ENCODE results near the gene LTBP3. TPM values are rescaled to one million over a fixed set of nuclear protein-coding genes. Genes with fewer than 3 reads are reported as not detected.

Gene LTBP3
- polyA plus RNA-seq, 1 experiment, result 25.3 TPM

DNA sequence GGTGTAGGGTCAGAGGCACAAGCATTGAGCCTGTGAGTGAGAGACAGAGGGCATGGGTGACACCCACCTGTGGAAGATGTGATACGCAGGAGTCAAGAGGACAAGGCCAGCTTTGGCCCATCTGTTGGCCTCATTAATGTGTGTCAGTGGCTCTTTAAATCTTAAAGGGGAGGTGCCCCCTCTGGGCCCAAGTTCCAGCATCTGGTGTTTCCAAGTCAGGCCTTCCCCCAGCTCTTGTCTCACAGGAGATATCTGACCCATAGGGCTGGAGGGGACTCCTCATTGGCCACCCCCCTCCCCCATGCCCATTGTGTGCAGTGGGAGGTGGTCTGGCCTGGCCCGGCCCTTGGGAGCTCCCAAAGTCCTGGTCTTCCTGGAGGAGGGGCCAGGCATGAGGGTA lies 28.5 kb upstream of the LTBP3 start:
- DNase-seq (ENCODE audit: low read depth, low spot score), result no peak
- TF ChIP-seq, protein P1, sequence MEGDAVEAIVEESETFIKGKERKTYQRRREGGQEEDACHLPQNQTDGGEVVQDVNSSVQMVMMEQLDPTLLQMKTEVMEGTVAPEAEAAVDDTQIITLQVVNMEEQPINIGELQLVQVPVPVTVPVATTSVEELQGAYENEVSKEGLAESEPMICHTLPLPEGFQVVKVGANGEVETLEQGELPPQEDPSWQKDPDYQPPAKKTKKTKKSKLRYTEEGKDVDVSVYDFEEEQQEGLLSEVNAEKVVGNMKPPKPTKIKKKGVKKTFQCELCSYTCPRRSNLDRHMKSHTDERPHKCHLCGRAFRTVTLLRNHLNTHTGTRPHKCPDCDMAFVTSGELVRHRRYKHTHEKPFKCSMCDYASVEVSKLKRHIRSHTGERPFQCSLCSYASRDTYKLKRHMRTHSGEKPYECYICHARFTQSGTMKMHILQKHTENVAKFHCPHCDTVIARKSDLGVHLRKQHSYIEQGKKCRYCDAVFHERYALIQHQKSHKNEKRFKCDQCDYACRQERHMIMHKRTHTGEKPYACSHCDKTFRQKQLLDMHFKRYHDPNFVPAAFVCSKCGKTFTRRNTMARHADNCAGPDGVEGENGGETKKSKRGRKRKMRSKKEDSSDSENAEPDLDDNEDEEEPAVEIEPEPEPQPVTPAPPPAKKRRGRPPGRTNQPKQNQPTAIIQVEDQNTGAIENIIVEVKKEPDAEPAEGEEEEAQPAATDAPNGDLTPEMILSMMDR (IDR thresholded peaks at IDR 0.05; ENCODE audit: low read depth, low read length), result no peak
- Histone ChIP-seq H3K27ac (ENCODE audit: low read depth, low read length) (no peak overlapping the region), H3K4me3 (ENCODE audit: low read depth, low read length) (no peak overlapping the region), H3K9me3 (ENCODE audit: control insufficient read depth, insufficient read depth, low read length) (no peaks in the 10 kb centered on the region), H3K27me3 (ENCODE audit: control insufficient read depth, insufficient read depth, low read length) (no peaks in the 10 kb centered on the region)
- ChIA-PET POLR2A (interaction anchor here (0.8 to 1.1 kb wide), 2 partner anchors 78 to 164 kb away, joined by 3 to 6 read pairs; partner anchors contain the start of gene NEAT1), CTCF (interaction anchor here (1.1 to 1.2 kb wide), 2 partner anchors 45 to 171 kb away, joined by 3 to 5 read pairs; no protein-coding TSS in a partner anchor)

DNA sequence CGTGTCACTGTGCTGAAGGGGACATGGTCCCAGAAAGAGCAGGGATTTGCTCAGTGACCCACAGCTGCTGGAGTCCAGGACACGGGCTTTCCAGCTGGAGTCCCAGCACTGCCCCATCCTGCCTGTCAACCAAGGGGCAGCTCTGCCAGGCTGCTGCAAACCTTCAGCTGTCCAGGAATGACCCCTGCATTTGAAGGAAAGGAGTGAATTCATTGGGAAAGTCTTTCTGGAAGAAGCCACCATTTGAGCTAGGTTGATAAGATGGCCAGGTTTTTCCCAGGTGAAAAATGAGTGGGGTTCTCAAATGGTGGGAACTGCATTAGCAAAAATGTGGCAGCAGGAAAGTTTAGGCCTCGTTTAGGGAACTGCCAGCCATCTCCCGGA lies 28.1 kb upstream of the LTBP3 start:
- Histone ChIP-seq H3K27me3 (ENCODE audit: control insufficient read depth, insufficient read depth, low read length) (no peaks in the 10 kb centered on the region), H3K9me3 (ENCODE audit: control insufficient read depth, insufficient read depth, low read length) (no peaks in the 10 kb centered on the region), H3K27ac (ENCODE audit: low read depth, low read length) (peak overlapping the region; percentile 21), H3K4me3 (ENCODE audit: low read depth, low read length) (no peak overlapping the region)
- POLR2A ChIA-PET, result interaction anchor here (1.1 kb wide), 1 partner anchor 164 kb away, joined by 6 read pairs; the partner anchor contains the start of gene NEAT1
- TF ChIP-seq, protein P1 (IDR thresholded peaks at IDR 0.05; ENCODE audit: low read depth, low read length), result no peak
- no peak for DNase-seq (ENCODE audit: low read depth, low spot score)
- CTCF ChIA-PET, result interaction anchor here (1.0 to 1.2 kb wide), 3 partner anchors 8 to 170 kb away, joined by 3 to 5 read pairs (median 4); no protein-coding TSS in a partner anchor

DNA sequence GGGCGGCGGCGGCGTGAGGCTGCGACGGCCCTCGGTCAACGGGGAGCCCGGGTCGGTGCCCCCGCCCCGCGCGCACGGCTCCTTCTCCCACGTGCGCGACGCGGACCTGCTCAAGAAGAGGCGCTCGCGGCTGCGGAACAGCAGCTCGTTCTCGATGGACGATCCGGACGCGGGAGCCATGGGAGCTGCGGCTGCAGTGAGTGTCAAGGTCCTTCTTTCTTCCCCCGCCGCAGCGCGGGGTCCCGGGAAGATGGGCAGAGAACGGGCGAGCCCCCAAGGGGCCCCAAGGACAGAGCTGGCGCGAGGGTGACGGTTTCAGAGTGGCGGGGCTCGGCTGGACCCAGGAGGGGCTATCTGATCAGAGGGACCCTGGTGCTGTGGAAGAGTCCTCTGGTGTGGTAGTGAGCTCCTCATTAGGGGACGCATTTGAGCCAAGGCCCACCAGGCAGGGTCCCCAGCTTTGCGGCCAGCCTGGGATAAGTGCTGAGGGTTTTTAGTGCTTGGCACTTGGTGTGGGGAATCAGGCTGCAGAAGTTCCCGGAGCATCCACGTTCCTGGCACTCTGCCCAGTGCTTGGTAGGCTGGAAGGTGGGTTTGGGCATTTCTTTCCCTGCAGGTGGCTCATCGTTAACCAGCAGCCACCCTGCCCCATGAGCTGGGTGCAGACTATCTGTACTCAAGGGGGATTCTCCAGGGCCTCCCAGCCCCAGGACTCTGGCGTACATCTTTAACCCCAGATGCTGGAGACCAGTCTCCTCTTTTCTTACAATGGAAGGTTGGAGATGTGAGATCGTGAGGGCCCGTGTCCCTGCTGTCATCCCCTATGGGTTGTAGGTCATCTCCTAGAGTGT lies 27.5 kb upstream of the LTBP3 start:
- Histone ChIP-seq H3K9me3 (ENCODE audit: control insufficient read depth, insufficient read depth, low read length) (no peaks in the 10 kb centered on the region), H3K27me3 (ENCODE audit: control insufficient read depth, insufficient read depth, low read length) (no peaks in the 10 kb centered on the region), H3K4me3 (ENCODE audit: low read depth, low read length) (no peak overlapping the region), H3K27ac (ENCODE audit: low read depth, low read length) (no peak overlapping the region)
- ChIA-PET CTCF (interaction anchor here (0.5 to 1.2 kb wide), 3 partner anchors 9 to 483 kb away, joined by 3 to 4 read pairs (median 3); no protein-coding TSS in a partner anchor), POLR2A (no interaction called here)
- TF ChIP-seq, protein P1 (IDR thresholded peaks at IDR 0.05; ENCODE audit: low read depth, low read length), result no peak
- no peak for DNase-seq (ENCODE audit: low read depth, low spot score)

DNA sequence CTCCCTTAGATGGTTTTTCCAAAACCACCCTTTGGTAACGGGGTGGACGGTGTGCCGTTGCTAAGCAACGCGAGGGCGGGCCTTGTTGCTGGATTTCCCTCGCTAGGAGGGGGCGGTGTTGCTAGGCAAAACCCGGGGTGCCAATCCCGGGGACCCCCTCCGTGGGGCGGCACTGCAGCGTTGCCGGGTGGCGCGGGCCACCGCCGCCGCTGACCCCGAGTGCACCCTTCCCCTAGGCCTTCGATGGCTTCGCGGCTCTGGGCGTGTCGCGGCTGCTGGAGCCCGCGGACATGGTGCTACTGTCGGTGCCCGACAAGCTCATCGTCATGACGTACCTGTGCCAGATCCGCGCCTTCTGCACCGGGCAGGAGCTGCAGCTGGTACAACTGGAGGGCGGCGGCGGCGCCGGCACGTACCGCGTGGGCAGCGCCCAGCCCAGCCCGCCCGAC lies 26.6 kb upstream of the LTBP3 start:
- Histone ChIP-seq H3K27ac (ENCODE audit: low read depth, low read length) (no peak overlapping the region), H3K27me3 (ENCODE audit: control insufficient read depth, insufficient read depth, low read length) (no peaks in the 10 kb centered on the region), H3K4me3 (ENCODE audit: low read depth, low read length) (no peak overlapping the region), H3K9me3 (ENCODE audit: control insufficient read depth, insufficient read depth, low read length) (no peaks in the 10 kb centered on the region)
- TF ChIP-seq, protein P1 (IDR thresholded peaks at IDR 0.05; ENCODE audit: low read depth, low read length), result no peak
- POLR2A ChIA-PET, result no interaction called here
- DNase-seq (ENCODE audit: low read depth, low spot score), result no peak
- CTCF ChIA-PET, result interaction anchor here (0.5 to 1.5 kb wide), 2 partner anchors 9 to 483 kb away, joined by 3 to 9 read pairs; no protein-coding TSS in a partner anchor

DNA sequence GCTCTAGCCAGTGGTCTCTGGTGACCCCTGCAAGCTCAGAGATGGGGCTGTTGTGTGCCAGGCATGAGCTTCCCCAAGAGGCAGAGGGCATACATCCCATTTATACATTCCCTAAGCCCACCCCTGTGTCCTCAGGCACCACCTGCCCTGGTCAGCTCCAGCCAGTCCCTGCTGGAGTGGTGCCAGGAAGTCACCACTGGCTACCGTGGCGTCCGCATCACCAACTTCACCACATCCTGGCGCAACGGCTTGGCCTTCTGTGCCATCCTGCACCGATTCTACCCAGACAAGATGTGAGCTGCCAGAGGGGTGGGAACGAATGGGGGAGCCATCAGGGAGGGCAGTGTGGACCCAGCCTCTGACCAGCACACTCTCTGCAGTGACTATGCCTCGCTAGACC lies 25.9 kb upstream of the LTBP3 start:
- Histone ChIP-seq H3K4me3 (ENCODE audit: low read depth, low read length) (no peak overlapping the region), H3K27me3 (ENCODE audit: control insufficient read depth, insufficient read depth, low read length) (no peaks in the 10 kb centered on the region), H3K27ac (ENCODE audit: low read depth, low read length) (no peak overlapping the region), H3K9me3 (ENCODE audit: control insufficient read depth, insufficient read depth, low read length) (no peaks in the 10 kb centered on the region)
- ChIA-PET POLR2A (interaction anchor here (0.6 kb wide), 1 partner anchor 43 kb away, joined by 4 read pairs; no protein-coding TSS in a partner anchor), CTCF (interaction anchor here (1.5 kb wide), 1 partner anchor 10 kb away, joined by 9 read pairs; no protein-coding TSS in a partner anchor)
- TF ChIP-seq, protein P1 (IDR thresholded peaks at IDR 0.05; ENCODE audit: low read depth, low read length), result no peak
- no peak for DNase-seq (ENCODE audit: low read depth, low spot score)
